Activated naive CD4-positive, alpha-beta T cell treated with anti-CD3 and anti-CD28 coated beads, Interleukin-2, amount 50 U/mL, for 16 hours (primary cell): ENCODE measurements around the gene FRMD4A.
"Not testable (repeated sequence)": the region's sequence is repeated elsewhere in the genome, so short reads cannot be mapped to it uniquely, and the experiment has no call there.

ENCODE experiments used
- DNase-seq: peaks from one replicate; pipeline ENCODE4 v3.0.0-alpha.2; 2020

FRMD4A gene

DNA sequence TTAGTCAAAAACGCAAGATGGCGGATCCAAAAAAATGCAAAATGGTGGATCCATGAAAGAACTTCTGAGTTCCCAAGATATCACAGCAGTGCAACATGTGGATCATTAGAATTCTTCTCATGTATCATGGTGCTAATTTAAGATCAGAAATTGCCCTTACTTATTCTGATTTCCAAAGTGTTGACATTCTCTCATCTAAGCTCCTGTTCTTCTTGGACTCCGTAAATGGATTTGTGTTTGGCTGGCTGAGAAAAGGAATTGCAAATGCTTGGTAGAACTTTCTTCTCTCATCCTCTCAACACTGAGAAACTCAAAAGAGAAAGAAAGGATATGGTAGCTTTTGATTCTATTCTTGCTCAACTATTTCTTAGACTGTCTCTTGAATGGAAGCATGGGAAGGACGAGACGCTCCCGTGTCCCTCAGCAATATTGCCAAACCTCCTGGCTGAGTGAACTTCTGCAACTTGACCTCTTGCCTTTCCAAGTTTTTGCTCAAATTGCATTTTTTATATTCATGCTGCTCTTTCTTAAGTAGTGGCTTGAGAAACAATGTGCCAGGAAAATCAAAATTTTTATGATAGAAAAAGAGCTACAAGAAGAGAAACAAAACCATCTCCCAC is 44.7 kb downstream of the FRMD4A start:
- no peak for DNase-seq

- no peak for DNase-seq
Observed at GRCh38 chr10:14282276-14282675, 48.4 kb downstream of the FRMD4A start.

GRCh38 chr10:14278533-14278932 is 52.2 kb downstream of the FRMD4A start:
- DNase-seq, result no peak

GRCh38 chr10:14276210-14276609 is 54.5 kb downstream of the FRMD4A start:
- no peak for DNase-seq

- DNase-seq, result no peak
Observed at GRCh38 chr10:14271621-14272020, 59.1 kb downstream of the FRMD4A start.

- DNase-seq, result no peak
Observed at GRCh38 chr10:14270370-14270769, 60.4 kb downstream of the FRMD4A start.

DNA sequence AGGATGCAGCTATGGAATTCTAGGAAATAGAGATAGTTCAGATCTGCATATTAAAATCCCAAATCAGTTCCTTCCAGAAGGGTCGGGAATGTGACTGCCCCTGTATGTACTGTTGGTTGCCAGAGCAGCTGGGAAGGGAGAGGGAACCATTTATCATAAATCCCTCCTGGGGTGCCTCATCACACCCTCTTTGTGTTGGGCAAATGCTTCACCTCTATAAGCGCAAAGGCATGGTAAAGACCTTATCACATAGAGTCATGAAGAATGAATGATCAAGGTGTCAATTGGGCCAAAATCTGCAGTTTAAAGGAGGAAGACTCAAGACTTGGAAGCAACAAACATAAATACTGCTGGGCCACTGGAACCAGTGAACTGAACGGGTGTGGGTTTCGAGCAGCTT is 65.0 kb downstream of the FRMD4A start:
- DNase-seq, result no peak

GRCh38 chr10:14262836-14263425 is 67.8 kb downstream of the FRMD4A start:
- DNase-seq, result no peak

DNA sequence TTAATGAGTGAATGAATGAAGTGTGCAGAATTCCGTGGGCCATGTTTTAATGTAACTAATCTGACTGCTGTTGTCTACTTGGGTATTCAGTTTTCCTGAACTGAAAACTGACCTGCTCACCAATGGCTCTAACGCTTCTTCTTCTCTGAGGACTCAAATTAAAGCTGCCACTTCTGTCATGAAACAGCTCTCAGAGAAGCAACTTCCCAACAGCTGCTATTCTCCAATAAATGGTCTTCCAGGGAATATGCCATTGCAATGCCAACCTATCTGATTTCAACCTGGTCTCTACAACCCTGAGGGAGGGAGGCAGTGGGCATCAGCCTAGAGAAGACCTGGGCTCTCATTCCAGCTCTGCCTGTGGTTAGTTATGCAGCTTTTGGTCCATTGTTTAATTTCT is 69.4 kb downstream of the FRMD4A start:
- DNase-seq, result no peak

DNA sequence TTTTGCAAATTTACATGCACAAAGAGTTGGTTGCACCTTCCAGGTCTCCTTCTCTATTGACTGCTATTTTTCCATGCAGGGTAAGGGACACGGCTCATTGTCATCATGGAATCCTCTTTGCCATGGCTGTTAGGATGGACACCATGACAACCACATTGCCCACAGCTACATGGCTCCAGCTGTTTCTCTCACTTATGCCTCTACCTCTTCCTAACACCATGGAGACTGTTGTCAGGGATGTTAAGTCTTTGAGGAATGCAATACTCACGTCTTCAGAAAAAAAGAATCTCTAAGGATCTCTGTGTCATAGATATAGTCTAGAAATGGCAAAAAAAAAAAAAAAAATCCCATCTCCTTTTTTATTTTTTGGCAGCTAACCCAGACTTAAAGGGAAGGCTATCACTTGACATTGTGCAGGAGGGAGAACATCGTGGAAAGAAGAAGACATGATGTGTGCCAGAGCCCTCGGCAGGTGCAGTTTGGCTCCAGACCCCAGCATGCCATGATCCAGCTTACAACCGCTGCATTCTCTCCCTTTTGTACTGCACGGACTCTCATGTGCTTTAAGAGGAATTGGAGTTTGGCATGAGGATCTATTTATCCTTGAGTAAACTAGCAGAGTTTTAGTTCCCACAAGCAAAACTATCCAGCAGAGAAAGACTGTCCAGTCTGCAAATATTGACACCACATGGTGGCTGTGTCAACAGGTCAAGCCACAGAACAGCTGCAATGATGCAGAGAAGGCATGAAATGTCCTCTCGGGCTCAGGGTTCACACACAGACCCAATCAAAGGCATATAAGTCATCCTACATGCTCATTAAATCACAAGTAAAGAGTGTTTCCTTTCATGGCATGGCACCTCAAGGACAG is 70.8 kb downstream of the FRMD4A start:
- DNase-seq, result no peak

DNA sequence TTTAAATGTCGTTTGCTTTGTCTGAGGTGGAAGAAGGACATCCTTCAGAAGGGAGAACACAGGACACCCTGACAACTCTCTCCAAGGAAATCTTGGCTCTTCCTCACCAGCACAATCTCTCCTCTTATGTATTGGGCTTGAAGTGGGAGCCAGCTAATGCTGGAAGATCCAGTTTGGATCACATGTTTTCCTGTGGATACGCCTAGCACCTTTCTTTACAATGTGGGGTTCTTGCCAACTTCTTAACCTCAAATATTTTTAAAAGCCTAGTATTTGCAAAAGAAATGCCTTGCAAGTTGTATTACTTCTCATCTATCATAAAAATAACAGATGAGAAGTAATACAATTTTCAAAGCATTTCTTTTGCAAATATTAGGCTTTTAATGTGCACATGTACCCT is 76.4 kb downstream of the FRMD4A start:
- DNase-seq, result no peak

- no peak for DNase-seq
Observed at GRCh38 chr10:14253711-14254110, 77.0 kb downstream of the FRMD4A start.

GRCh38 chr10:14253079-14253478 is 77.6 kb downstream of the FRMD4A start:
- no peak for DNase-seq

GRCh38 chr10:14250496-14251076 is 80.1 kb downstream of the FRMD4A start:
- no peak for DNase-seq

DNA sequence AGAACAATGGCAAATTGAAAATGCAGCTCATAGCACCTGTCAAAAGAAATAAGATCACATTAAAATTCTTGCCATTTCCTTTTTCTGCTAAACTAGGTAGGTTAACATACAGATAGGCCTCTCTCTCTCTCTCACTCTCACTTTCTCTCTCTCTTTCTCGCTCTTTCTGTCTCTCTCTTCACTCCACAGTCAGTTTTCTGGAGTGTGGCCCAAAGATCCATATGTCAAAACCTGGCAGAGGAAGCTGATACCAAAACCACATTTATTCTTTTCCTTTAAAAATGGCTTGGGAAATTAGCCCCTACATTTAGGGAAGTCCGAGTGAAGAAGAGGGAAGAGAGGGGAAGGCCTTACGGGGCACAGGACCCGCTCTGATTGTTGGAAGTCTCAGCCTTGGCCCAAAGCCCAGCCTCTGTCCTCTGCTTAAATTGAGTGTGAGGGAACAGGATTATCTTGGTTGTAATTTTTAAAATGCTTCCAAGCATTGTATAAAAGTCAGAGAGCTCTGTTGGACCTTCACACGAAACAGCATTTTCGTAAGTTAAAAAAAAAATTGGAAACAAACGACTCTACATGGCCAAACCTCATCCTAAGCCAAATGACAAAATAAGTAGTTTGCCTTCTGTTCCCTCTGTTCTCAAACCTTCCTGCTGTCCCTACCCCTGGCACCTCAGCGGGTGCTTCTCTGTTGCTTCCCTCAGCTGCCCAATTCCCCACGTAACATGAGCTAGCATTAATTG is 83.2 kb downstream of the FRMD4A start:
- DNase-seq, result no peak

DNA sequence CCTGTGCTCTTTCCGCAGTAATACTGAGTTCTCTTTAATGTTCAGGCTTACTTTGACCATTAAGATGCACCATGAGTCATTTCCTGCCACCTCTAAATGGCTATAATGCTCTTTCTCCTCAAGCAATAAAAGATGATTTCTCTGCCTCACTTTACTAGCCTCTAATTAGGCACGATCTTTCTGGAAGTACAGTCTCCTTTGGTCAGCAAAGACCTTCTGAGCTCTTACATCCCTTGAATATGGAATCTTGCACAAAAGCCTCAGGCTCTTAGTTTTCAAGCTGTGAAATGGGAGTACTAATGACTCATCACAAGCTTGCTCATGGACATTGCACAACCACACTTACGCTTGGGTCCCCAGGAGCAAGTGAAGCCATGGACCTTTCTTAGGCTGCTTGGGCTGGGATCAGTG is 85.9 kb downstream of the FRMD4A start:
- DNase-seq, result no peak

DNA sequence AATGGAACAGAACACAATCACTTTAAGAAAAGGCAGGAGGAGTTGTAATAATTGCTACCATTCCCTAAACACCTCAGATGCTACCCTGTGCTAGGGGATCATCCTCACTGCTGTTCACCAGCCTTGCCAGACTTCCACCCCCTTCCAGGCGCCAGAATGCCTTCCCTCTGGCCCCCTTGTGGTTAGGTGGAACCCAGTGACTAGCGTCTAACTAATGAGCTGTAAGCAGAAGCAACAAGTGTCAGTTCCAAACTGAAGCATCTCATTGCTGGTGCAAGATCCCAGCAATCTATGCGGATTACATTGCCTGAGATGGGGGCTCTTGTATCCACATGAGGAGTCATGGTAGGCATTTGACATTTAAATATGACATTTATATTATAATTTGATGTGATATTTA is 86.6 kb downstream of the FRMD4A start:
- no peak for DNase-seq

GRCh38 chr10:14243221-14243620 is 87.5 kb downstream of the FRMD4A start:
- no peak for DNase-seq

DNA sequence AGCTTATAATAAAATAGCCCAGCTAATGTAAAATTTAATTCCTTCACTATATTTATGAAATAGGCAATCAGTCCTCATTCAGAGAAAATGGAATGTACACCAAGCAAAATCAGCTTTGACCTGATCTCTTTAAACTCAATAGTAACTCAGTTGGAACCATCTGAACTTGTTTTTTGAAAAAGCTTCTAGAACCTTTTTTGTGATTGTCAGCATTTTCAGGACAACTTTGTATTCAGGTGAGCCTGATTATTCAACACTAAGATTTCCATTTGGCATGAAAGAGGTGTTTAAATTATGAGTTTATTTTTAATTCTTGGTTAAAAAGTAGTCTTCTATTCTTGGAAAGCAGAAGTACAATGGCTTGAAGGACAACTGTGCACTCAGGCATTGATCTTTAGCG is 89.5 kb downstream of the FRMD4A start:
- DNase-seq, result no peak

- no peak for DNase-seq
Observed at GRCh38 chr10:14240253-14241189, 90.2 kb downstream of the FRMD4A start.

DNA sequence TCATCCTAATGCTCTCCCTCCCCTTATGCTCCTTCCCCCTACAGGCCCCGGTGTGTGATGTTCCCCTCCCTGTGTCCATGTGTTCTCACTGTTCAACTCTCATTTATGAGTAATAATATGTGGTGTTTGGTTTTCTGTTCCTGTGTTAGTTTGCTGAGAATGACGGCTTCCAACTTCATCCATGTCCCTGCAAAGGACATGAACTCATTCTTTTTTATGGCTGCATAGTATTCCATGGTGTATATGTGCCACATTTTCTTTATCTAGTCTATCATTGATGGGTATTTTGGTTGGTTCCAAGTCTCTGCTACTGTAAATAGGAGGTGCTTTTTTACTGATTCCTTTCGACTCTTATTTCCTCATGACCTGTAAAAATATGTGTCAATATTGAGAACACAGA is 92.1 kb downstream of the FRMD4A start:
- DNase-seq, result not testable (repeated sequence)

DNA sequence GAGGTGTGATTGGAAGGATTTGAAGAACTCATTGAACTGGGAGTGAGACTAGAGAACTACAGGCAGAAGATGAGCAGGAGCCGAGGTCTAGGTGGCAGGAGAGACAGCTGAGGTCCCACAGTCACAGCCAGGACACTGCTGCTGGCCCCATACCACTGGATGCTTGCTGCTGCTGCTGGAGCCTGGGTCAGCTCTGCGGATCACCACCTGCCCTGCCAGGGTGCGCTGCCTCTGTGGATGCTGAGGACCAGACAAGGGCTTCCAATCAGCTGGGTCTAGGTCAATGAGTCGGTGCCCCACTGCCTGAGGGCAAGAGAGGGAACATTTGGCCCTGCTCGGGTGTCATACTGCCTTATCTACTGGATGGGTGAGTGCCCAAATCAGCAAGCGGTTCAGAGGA is 94.4 kb downstream of the FRMD4A start:
- no peak for DNase-seq
